Astrocyte (in vitro differentiated cells and primary cell): Measurements from ENCODE around the gene ARFGAP2. TPM values are rescaled to one million over a fixed set of nuclear protein-coding genes. Genes with fewer than 3 reads are reported as not detected.
A peak's percentile ranks its signal among the peaks of the same experiment; 100 is the strongest.

ENCODE experiments used
- DNase-seq: peaks from one replicate; pipeline ENCODE4 v3.0.0-alpha.2; 2010; ENCODE audit warnings: low read depth
- FAIRE-seq: peaks from 2 replicates; lab custom pipeline; 2011; peaks lifted over from hg19 to GRCh38; lab: Jason Lieb, UNC
- H2AFZ ChIP-seq: 2 replicates; pipeline ENCODE4 v1.6.0; 2012; ENCODE audit warnings: low read depth, low read length, inconsistent platforms
- H3K27ac ChIP-seq: 2 replicates; pipeline ENCODE4 v1.5.1; 2011; ENCODE audit warnings: low read depth, low read length, inconsistent platforms
- H3K27me3 ChIP-seq: 2 replicates; pipeline ENCODE4 v1.6.0; 2011; ENCODE audit warnings: low read length, inconsistent platforms; ENCODE audit not compliant: insufficient read depth
- H3K36me3 ChIP-seq: 2 replicates; pipeline ENCODE4 v1.5.1; 2011; ENCODE audit warnings: low read length, inconsistent platforms; ENCODE audit not compliant: insufficient read depth
- H3K4me1 ChIP-seq: 2 replicates; pipeline ENCODE4 v1.5.1; 2011; ENCODE audit warnings: low read length, inconsistent platforms; ENCODE audit not compliant: insufficient read depth
- H3K4me2 ChIP-seq: 2 replicates; pipeline ENCODE4 v1.6.0; 2012; ENCODE audit warnings: low read length, inconsistent platforms
- H3K4me3 ChIP-seq: 2 replicates; pipeline ENCODE4 v1.5.1; 2011; ENCODE audit warnings: low read depth, mild to moderate bottlenecking, low read length, inconsistent platforms; ENCODE audit not compliant: insufficient read depth
- H3K79me2 ChIP-seq: 2 replicates; pipeline ENCODE4 v1.6.0; 2012; ENCODE audit warnings: mild to moderate bottlenecking, low read length, inconsistent platforms; ENCODE audit not compliant: insufficient read depth
- H3K9ac ChIP-seq: 2 replicates; pipeline ENCODE4 v1.6.0; 2012; ENCODE audit warnings: mild to moderate bottlenecking, low read length, inconsistent platforms
- H3K9me3 ChIP-seq: 2 replicates; pipeline ENCODE4 v1.5.1; 2012; ENCODE audit warnings: low read depth, mild to moderate bottlenecking, low read length, inconsistent platforms; ENCODE audit not compliant: insufficient read depth
- H4K20me1 ChIP-seq: 2 replicates; pipeline ENCODE4 v1.6.0; 2012; ENCODE audit warnings: low read length, inconsistent platforms; ENCODE audit not compliant: insufficient read depth
- H3K27ac Mint-ChIP-seq: one replicate; pipeline ENCODE4 v1.8.0; 2021; ENCODE audit warnings: mild to moderate bottlenecking, mixed read lengths; ENCODE audit not compliant: unreplicated experiment
- H3K27me3 Mint-ChIP-seq: one replicate; pipeline ENCODE4 v1.8.0; 2021; ENCODE audit warnings: low read depth, mixed read lengths; ENCODE audit not compliant: unreplicated experiment
- H3K36me3 Mint-ChIP-seq: one replicate; pipeline ENCODE4 v1.8.0; 2021; ENCODE audit warnings: low read depth, mixed read lengths; ENCODE audit not compliant: unreplicated experiment
- H3K4me1 Mint-ChIP-seq: one replicate; pipeline ENCODE4 v1.8.0; 2021; ENCODE audit warnings: low read depth, mixed read lengths; ENCODE audit not compliant: unreplicated experiment
- H3K4me3 Mint-ChIP-seq: one replicate; pipeline ENCODE4 v1.8.0; 2021; ENCODE audit warnings: mild to moderate bottlenecking, moderate library complexity, mixed read lengths; ENCODE audit not compliant: unreplicated experiment
- H3K9me3 Mint-ChIP-seq: one replicate; pipeline ENCODE4 v1.8.0; 2021; ENCODE audit warnings: mild to moderate bottlenecking, mixed read lengths; ENCODE audit not compliant: unreplicated experiment
- EZH2 ChIP-seq: IDR thresholded peaks from 2 replicates; pipeline ENCODE4 v1.6.1; 2012; ENCODE audit warnings: mild to moderate bottlenecking, low read length, inconsistent platforms; ENCODE audit not compliant: insufficient read depth
- total RNA-seq: library from RNA; stranded (reverse); gene quantifications from 2 replicates; pipeline ENCODE4 v1.2.1, GENCODE V29; 2021
- TF ChIP-seq, protein P1 (sequence below): IDR thresholded peaks from 2 replicates; pipeline ENCODE4 v1.5.1; 2011; ENCODE audit warnings: low read depth, mild to moderate bottlenecking, inconsistent platforms, low read length, moderate library complexity; ENCODE audit not compliant: insufficient read depth

Gene ARFGAP2
- total RNA-seq, 1 donor from 2014 or later: 51.0 TPM

DNA sequence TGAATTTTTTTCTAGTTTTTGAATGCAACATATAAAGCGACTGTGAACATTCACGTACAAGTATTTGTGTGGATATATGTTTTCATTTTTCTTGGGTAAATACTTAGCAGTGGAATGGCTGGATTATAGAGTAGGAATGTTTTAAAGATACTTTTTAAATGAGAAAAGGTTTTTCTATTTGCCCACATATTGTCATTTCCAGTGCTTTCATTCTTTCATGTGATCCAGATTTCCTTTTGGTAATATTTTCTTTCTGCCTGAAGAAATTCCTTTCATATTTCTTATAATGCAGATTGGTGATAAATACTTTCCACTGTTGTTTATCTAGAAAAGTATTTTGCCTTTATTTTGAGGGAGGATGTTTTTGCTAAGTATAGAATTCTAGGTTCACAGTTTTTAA is 46.0 kb upstream of the ARFGAP2 start:
- Histone ChIP-seq H3K4me2 (no peak overlapping the region), H3K27ac (peak overlapping the region; percentile 18), H3K4me1 (peaks cover 20% of the 10 kb centered on the region), H3K4me3 (no peak overlapping the region), H2AFZ (no peak overlapping the region), H3K79me2 (peaks cover 16% of the 10 kb centered on the region), H3K36me3 (peaks cover 13% of the 10 kb centered on the region), H3K9me3 (no peaks in the 10 kb centered on the region), H3K27me3 (no peaks in the 10 kb centered on the region), H4K20me1 (peaks cover 16% of the 10 kb centered on the region), H3K9ac (no peak overlapping the region)
- FAIRE-seq: no peak
- DNase-seq: no peak
- TF ChIP-seq EZH2: no peak
- Mint-ChIP-seq H3K27ac (no peak overlapping the region), H3K36me3 (peaks cover 8% of the 10 kb centered on the region), H3K9me3 (no peaks in the 10 kb centered on the region), H3K4me1 (peaks cover 20% of the 10 kb centered on the region), H3K4me3 (no peak overlapping the region), H3K27me3 (no peaks in the 10 kb centered on the region)

DNA sequence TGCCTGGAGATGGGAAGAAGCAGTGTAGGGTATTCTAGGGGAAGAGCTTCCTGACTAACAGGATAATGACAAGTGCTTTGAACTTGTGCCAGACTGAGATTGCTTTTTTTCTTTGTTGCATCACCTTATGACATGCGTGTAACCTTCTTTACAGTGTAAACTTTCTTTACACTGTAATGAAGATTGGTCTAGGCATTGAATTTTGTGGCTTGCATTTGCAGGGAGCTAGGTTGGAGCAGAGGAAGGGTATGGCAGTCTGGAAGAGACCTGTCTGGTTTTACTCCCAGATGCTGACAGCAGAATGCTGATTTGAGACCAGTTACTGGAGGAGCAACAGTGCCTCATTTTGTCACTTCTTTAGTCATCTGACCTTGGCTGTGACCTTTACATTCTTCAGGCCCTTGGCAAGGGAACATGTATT is 43.7 kb upstream of the ARFGAP2 start:
- Histone ChIP-seq H3K4me2 (peak overlapping the region; percentile 52), H3K79me2 (peaks cover 18% of the 10 kb centered on the region), H3K27ac (peak overlapping the region; percentile 39), H3K4me3 (no peak overlapping the region), H3K4me1 (peaks cover 33% of the 10 kb centered on the region), H3K9ac (peak overlapping the region; percentile 4), H3K36me3 (peaks cover 7% of the 10 kb centered on the region), H2AFZ (no peak overlapping the region), H4K20me1 (peaks cover 21% of the 10 kb centered on the region), H3K9me3 (no peaks in the 10 kb centered on the region), H3K27me3 (no peaks in the 10 kb centered on the region)
- TF ChIP-seq, protein P1, sequence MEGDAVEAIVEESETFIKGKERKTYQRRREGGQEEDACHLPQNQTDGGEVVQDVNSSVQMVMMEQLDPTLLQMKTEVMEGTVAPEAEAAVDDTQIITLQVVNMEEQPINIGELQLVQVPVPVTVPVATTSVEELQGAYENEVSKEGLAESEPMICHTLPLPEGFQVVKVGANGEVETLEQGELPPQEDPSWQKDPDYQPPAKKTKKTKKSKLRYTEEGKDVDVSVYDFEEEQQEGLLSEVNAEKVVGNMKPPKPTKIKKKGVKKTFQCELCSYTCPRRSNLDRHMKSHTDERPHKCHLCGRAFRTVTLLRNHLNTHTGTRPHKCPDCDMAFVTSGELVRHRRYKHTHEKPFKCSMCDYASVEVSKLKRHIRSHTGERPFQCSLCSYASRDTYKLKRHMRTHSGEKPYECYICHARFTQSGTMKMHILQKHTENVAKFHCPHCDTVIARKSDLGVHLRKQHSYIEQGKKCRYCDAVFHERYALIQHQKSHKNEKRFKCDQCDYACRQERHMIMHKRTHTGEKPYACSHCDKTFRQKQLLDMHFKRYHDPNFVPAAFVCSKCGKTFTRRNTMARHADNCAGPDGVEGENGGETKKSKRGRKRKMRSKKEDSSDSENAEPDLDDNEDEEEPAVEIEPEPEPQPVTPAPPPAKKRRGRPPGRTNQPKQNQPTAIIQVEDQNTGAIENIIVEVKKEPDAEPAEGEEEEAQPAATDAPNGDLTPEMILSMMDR: no peak
- no peak for TF ChIP-seq EZH2
- Mint-ChIP-seq H3K27ac (peak overlapping the region; percentile 92), H3K9me3 (no peaks in the 10 kb centered on the region), H3K27me3 (no peaks in the 10 kb centered on the region), H3K4me1 (peaks cover 35% of the 10 kb centered on the region), H3K4me3 (peak overlapping the region; percentile 25), H3K36me3 (peaks cover 5% of the 10 kb centered on the region)
- no peak for FAIRE-seq
- peak; percentile 48 for DNase-seq

- peak overlapping the region; percentile 94 for H3K27ac Mint-ChIP-seq
Measured at GRCh38 chr11:47216121-47216798, 39.6 kb upstream of the ARFGAP2 start.

More at GRCh38 chr11:47216121-47216798, 39.6 kb upstream of the ARFGAP2 start:
- FAIRE-seq (peak; percentile 60), DNase-seq (peak; percentile 89)
- H3K36me3 Mint-ChIP-seq: peaks cover 5% of the 10 kb centered on the region
- H3K27me3 Mint-ChIP-seq: no peaks in the 10 kb centered on the region
- Histone ChIP-seq H3K4me1 (peaks cover 46% of the 10 kb centered on the region), H3K9ac (peak overlapping the region; percentile 93), H3K9me3 (no peaks in the 10 kb centered on the region), H3K4me2 (peak overlapping the region; percentile 92), H3K4me3 (peak overlapping the region; percentile 83), H3K36me3 (peaks cover 5% of the 10 kb centered on the region), H3K79me2 (peaks cover 24% of the 10 kb centered on the region), H4K20me1 (peaks cover 21% of the 10 kb centered on the region), H2AFZ (no peak overlapping the region), H3K27me3 (no peaks in the 10 kb centered on the region), H3K27ac (peak overlapping the region; percentile 92)
- H3K9me3 Mint-ChIP-seq: no peaks in the 10 kb centered on the region
- TF ChIP-seq, protein P1: no peak
- no peak for TF ChIP-seq EZH2
- peak overlapping the region; percentile 92 for H3K4me3 Mint-ChIP-seq
- peaks cover 37% of the 10 kb centered on the region for H3K4me1 Mint-ChIP-seq
